ENCODE data around the gene FAM89B.

GRCh38 chr11:65617990-65618751 lies 45.8 kb downstream of the FAM89B start:
- TF ChIP-seq CTCF (IDR thresholded peaks at IDR 0.05) (no peak), POLR2A (IDR thresholded peaks at IDR 0.05) (no peak), EP300 (IDR thresholded peaks at IDR 0.05) (no peak)

Data from ovary (tissue), 3 donors.